ENCODE results near the gene PRR33. TPM values are rescaled to one million over a fixed set of nuclear protein-coding genes. Genes with fewer than 3 reads are reported as not detected.

The PRR33 gene
- total and polyA plus RNA-seq, 10 of the 15 experiments (the other 5 are each of a cell fraction or from before 2014, with no cell fraction given): 0.02 to 1.0 (median 0.38) TPM; not detected in 6

GRCh38 chr11:1939006-1939625 is 47.4 kb upstream of the PRR33 start (continued):
- no peak for TF ChIP-seq ZNF592 (IDR thresholded peaks at IDR 0.05)
- TF ChIP-seq STAT1 (conservative IDR thresholded peaks at IDR 0.05): no peak
- TF ChIP-seq IRF4 (IDR thresholded peaks at IDR 0.05; ENCODE audit: low read depth, low read length): no peak
- no peak for TF ChIP-seq POLR2AphosphoS5 (IDR thresholded peaks at IDR 0.05; ENCODE audit: low read length)
- no peak for TF ChIP-seq SMARCA5 (IDR thresholded peaks at IDR 0.05)
- no peak for TF ChIP-seq TBL1XR1 (IDR thresholded peaks at IDR 0.05; ENCODE audit: low read depth, low read length)
- no peak for TF ChIP-seq SIX5 (IDR thresholded peaks at IDR 0.05; ENCODE audit: low read depth, low read length, severe bottlenecking)
- TF ChIP-seq GABPA (IDR thresholded peaks at IDR 0.05; ENCODE audit: low read depth): no peak
- no peak for TF ChIP-seq HCFC1 (IDR thresholded peaks at IDR 0.05; ENCODE audit: low read length)
- no peak for TF ChIP-seq CHD2 (IDR thresholded peaks at IDR 0.05; ENCODE audit: borderline replicate concordance, low read depth, low read length)
- TF ChIP-seq NFYB (IDR thresholded peaks at IDR 0.05; ENCODE audit: insufficient read depth, low read depth, low read length): no peak
- no peak for TF ChIP-seq TCF7 (IDR thresholded peaks at IDR 0.05; ENCODE audit: borderline replicate concordance)
- TF ChIP-seq ZBTB33 (IDR thresholded peaks at IDR 0.05): no peak
